AG09319 (cell line): ENCODE results near the gene GDPD5.

ENCODE experiments used
- DNase-seq: peaks from one replicate; pipeline ENCODE4 v3.0.0-alpha.2; 2010; ENCODE audit warnings: low read depth; ENCODE audit errors: extremely low read depth
- CTCF ChIP-seq: IDR thresholded peaks from 2 replicates; pipeline ENCODE4 v1.5.1; 2011; ENCODE audit warnings: low read depth, mild to moderate bottlenecking, inconsistent platforms, low read length, moderate library complexity

Gene GDPD5

DNA sequence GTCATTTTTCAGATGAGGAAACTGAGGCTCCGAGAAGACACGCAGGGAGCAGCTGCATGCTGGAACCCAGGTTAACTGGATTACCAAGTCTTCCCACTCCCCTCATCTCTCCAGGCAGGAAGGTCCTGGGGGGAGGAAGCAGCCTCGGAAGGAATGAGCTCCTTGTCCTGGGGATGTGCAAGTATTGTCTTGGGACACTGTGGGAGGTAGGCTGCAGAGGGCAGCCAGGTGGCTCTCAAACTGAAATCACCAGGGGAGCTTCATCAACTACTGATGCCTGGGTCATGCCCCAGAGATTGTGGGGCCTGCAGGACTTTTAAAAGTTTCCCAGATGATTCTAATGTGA lies 7.6 kb downstream of the GDPD5 start:
- DNase-seq = no peak
- no peak for TF ChIP-seq CTCF

- TF ChIP-seq CTCF = no peak
- DNase-seq = no peak
These were observed 8.9 kb downstream of the GDPD5 start for GRCh38 chr11:75516886-75517285.

GRCh38 chr11:75516140-75516539 lies 9.6 kb downstream of the GDPD5 start:
- DNase-seq = no peak
- no peak for TF ChIP-seq CTCF

GRCh38 chr11:75514596-75514995 lies 11.1 kb downstream of the GDPD5 start:
- no peak for DNase-seq
- no peak for TF ChIP-seq CTCF

DNA sequence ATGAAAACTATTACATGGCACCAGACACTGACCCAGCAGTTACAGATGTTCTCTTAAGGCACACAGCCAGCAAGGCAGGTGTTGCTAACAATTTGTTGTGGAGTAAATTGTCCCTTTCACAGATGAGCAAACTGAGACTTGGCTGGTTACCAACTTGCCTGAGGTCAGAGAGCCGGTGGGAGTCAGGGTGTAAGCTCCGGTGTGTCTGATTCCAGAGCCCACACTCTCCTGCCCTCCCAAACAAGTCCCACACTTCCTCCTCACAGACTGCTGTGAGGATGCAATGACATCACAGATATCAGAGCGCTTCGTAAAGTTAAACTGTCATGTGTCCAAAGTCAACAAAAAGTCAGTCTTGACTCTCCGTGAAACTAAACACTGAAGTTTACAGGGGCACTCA lies 12.5 kb downstream of the GDPD5 start:
- TF ChIP-seq CTCF = no peak
- no peak for DNase-seq

DNA sequence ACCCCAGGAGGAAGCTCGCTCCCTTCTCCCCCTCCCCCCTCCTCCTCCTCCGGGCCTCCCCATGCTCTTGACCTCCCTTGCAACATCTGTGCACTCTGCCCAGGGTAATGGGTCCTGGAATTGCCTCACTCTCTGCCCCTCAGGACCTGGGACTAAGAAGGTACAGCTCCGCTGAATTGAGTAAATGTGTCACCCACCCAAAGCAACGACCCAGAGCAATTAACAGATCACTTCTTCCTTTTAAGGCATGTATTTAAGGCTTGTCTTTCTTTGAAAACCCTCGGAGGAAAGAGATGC lies 15.1 kb downstream of the GDPD5 start:
- DNase-seq = no peak
- no peak for TF ChIP-seq CTCF

GRCh38 chr11:75510004-75510722 lies 15.6 kb downstream of the GDPD5 start:
- no peak for TF ChIP-seq CTCF
- no peak for DNase-seq
